RWPE1 (cell line): ENCODE measurements around the gene LRIG1.

ENCODE experiments used
- CTCF ChIA-PET: fragments of 350-600 bp; sonication (Branson Sonifier 250); formaldehyde crosslinking; extraction: SDS; loops from one replicate; lab custom pipeline; 2021; lab: Yijun Ruan, JAX
- POLR2A ChIA-PET: fragments of 400-600 bp; formaldehyde crosslinking; extraction: SDS; loops from one replicate; lab custom pipeline; 2020; ENCODE audit warnings: antibody characterized with exemption; ENCODE audit not compliant: low non-redundant PET; lab: Yijun Ruan, JAX
- DNase-seq: peaks from one replicate; pipeline ENCODE4 v3.0.0; 2012; ENCODE audit warnings: low spot score
- H3K27ac ChIP-seq: fragments of 450-650 bp; 2 replicates; pipeline ENCODE4 v1.5.1; 2017
- CTCF ChIP-seq: fragments of 450-650 bp; conservative IDR thresholded peaks from 2 replicates; pipeline ENCODE4 v1.5.1; 2017; ENCODE audit warnings: low read depth, mild to moderate bottlenecking

Gene LRIG1

GRCh38 chr3:66402596-66403290 is 98.1 kb downstream of the LRIG1 start:
- TF ChIP-seq CTCF: no peak
- ChIA-PET CTCF (interaction anchor here (0.6 to 1.3 kb wide), 2 partner anchors 420 to 433 kb away, joined by 4 to 6 read pairs; no protein-coding TSS in a partner anchor), POLR2A (no interaction called here)
- DNase-seq: no peak
- H3K27ac ChIP-seq: no peak overlapping the region

- no peak for DNase-seq
- TF ChIP-seq CTCF: no peak
- CTCF ChIA-PET: interaction anchor here (0.6 kb wide), 1 partner anchor 434 kb away, joined by 6 read pairs; no protein-coding TSS in a partner anchor
- POLR2A ChIA-PET: no interaction called here
- no peak overlapping the region for H3K27ac ChIP-seq
These were observed 98.9 kb downstream of the LRIG1 start for GRCh38 chr3:66401675-66402491.

- no peak for DNase-seq
- H3K27ac ChIP-seq: no peak overlapping the region
- POLR2A ChIA-PET: no interaction called here
- CTCF ChIA-PET: interaction anchor here (0.7 kb wide), 1 partner anchor 31 kb away, joined by 4 read pairs; no protein-coding TSS in a partner anchor
- TF ChIP-seq CTCF: no peak
These were observed 99.7 kb downstream of the LRIG1 start for GRCh38 chr3:66401157-66401550.

- H3K27ac ChIP-seq: no peak overlapping the region
- ChIA-PET POLR2A (no interaction called here), CTCF (interaction anchor here (0.7 kb wide), 1 partner anchor 30 kb away, joined by 4 read pairs; no protein-coding TSS in a partner anchor)
- no peak for DNase-seq
- no peak for TF ChIP-seq CTCF
These were observed 100.2 kb downstream of the LRIG1 start for GRCh38 chr3:66400411-66401156.

GRCh38 chr3:66399529-66400232 is 101.1 kb downstream of the LRIG1 start:
- no peak overlapping the region for H3K27ac ChIP-seq
- CTCF ChIA-PET: no interaction called here
- TF ChIP-seq CTCF: no peak
- DNase-seq: no peak
- POLR2A ChIA-PET: no interaction called here
